HT1080 (cell line): ENCODE data around the gene MMP13. TPM values are rescaled to one million over a fixed set of nuclear protein-coding genes. Genes with fewer than 3 reads are reported as not detected.
"Not testable (repeated sequence)": the region's sequence is repeated elsewhere in the genome, so short reads cannot be mapped to it uniquely, and the experiment has no call there.

Experiments used
- DNase-seq: peaks from one replicate; pipeline ENCODE4 v3.0.0-alpha.2; 2015; ENCODE audit warnings: low read depth
- polyA plus RNA-seq, 2 experiments: library from polyadenylated mRNA; depleted of rRNA; stranded (reverse); fragments of >200 nt; gene quantifications; 2 replicates each; pipeline ENCODE4 v1.2.3, GENCODE V29; 2015
- total RNA-seq: library from RNA; depleted of rRNA; stranded (reverse); fragments of >200 nt; shearing (Covaris generic); gene quantifications from 2 replicates; pipeline ENCODE4 v1.2.3, GENCODE V29; 2014; rRNA removed

The MMP13 gene
- 0.47 and 0.63 TPM in 2 replicates for total RNA-seq
- 0.06 TPM in 1 of 2 replicates, not detected in the other for polyA plus RNA-seq (2015; cell fraction: cytosol; rRNA removed)
- polyA plus RNA-seq (2015; cell fraction: nucleus; rRNA removed): 0.19 TPM in 1 of 2 replicates, not detected in the other

GRCh38 chr11:102955624-102956023 is at the start of gene MMP13:
Gene MMP13, minus strand, starts transcription at chr11:102955732. Its CDS starts 27 bp downstream, at chr11:102955705.
- peak; percentile 67 for DNase-seq

- DNase-seq: not testable (repeated sequence)
Measured at GRCh38 chr11:103004234-103004633, 48.7 kb upstream of the MMP13 start.

DNA sequence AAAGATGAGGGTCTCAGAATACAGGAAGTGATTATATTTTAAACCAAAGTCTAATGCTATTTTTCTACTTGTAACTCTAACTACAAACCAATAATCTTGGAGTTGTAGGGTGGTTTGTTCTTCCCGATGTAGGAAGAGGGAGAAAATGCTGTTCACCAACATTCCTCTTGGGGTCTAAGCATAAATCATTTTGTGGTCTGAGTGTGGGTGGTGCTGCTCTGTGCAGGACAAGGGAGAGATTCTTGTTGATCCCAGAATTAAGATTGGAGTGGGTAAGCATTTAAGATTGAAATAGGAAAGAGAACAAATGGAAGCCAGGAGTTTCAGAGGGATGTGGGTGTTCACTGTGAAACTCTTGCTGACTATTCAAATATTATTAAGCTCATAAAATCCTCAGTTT is 38.6 kb upstream of the MMP13 start:
- DNase-seq: peak; percentile 32

GRCh38 chr11:102991776-102992175 is 36.2 kb upstream of the MMP13 start:
- DNase-seq: no peak

DNA sequence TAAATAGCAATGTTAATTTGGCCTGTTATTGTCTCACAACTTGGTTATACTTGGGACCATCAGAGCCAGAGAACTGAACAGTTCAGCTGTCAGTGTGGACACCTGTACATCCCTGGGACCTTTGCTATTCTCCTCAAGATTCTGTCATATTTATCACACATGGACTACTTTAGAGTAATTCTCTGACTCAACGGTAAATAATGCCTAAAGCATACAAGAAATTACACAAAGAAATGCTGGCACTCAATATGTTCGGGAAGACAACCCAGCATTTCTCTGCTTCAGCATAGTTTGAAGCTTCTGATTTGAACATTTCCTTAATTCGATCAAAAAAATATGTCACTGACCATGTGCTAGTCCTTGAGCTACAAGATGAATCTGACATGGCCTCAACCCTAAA is 34.6 kb upstream of the MMP13 start:
- no peak for DNase-seq

GRCh38 chr11:102989379-102990047 is 34.0 kb upstream of the MMP13 start:
- peak; percentile 50 for DNase-seq

DNA sequence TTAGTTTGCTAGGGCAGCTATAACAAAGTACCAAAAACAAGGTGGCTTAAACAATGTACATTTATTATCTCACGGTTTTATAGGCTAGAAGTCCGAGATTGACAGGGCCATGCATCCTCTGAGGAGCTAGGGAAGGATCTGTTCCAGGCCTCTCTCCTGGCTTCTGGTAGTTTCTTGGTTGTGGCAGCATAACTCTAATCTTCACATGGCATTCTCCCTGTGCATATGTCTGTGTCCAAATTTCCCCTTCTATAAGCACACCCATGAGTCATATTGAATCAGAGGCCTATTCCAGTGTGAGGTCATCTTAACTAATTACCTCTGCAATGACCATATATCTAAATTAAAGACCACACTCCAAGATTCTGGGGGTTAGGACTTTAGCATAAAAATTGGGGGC is 31.3 kb upstream of the MMP13 start:
- DNase-seq: peak; percentile 75

DNA sequence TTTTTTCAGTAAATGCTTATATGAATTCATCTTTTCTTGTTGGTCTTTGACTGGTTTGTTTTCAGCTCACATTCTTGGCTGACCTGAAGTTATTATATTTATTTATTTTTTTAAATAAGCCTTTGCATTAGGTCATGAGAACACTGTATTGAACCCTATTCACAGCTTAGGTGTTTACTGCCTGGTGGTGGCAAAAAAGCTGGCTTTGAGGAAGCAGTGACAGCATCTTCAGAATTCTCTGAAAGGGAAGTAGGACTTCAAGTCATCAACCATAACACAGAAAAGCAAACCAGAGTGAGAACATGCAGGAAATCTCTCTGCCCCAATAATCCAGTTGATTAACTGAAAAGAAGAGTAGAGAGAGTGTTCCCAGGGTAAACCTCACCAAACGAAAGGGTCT is 30.3 kb upstream of the MMP13 start:
- DNase-seq: no peak

- no peak for DNase-seq
Measured at GRCh38 chr11:102983486-102983885, 28.0 kb upstream of the MMP13 start.

DNA sequence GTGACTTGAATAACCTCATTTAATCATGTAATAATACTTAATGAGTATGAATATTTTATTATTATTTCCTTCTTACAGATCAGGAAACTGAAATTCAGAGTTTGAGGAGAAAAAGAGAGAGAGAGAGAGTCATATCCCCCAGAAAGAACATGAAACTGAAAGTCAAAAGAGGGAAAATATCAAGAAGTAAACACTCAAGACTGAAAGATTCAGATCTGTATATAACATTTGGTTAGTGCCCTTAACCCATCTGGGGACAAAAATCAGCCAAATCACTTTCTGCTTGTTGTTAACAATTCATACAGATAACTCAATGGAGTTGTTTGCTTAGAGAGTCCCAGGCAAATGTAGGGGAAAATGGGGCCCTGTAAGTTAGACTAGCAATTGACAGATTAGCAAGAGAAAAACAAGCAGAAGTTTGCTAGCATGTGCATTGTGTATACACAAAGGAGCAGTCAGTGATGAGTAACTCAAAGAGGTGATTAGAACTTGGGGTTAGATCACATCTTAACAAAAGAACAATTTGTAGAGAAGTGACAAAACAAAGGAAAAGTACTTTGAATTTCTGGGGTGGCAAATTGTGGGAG is 25.9 kb upstream of the MMP13 start:
- no peak for DNase-seq

DNA sequence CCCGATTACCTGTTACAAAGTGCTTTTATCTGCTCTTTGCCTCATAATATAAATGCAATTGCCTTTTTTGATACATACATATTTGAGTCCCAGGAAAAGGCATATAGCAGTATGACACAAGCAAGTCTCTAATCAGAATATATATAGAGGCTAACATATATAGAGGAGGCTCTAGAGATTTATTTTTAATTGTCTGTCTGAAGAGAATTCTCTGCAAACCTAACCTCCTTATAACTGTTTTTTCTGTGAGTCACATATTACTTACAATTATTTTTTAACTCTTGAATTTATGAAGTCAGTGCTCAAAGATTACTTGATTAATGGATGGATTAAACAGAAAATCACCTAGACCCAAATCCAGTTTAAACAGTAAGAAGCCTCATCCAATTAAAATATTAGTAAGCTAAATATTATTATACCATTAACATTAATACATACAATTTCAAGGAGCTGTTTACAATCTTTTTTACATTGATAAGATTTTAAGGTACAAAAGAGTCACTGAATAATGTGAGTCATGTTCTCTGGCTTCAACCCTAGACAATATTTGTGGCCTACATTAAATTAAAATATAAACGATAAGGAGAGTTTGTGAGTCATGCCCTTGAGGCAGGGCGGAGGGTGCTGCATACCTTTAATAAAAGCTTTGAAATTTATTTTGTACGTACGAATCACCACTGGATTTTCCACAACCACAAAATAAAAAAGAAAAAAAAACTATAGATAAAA is 19.2 kb upstream of the MMP13 start:
- peak; percentile 62 for DNase-seq

GRCh38 chr11:102973698-102974097 is 18.2 kb upstream of the MMP13 start:
- not testable (repeated sequence) for DNase-seq

DNA sequence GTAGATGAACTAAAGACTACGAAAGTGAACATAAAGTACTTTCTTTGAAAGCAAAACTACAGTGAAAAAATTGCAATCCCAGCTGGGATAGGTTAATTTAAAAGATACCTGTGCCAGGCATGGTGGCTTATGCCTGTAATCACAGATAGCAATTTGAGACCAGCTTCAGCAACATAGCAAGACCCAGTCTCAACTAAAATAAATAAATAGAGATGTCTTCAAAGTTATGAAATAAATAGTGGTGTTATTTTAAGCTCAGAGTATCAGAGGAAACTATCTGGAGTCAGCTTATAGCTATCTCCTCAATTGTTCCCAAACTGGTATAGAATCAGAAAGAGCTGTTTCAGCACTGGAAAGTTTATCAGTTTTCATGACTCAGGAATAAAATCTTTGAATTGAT is 17.3 kb upstream of the MMP13 start:
- DNase-seq: no peak

DNA sequence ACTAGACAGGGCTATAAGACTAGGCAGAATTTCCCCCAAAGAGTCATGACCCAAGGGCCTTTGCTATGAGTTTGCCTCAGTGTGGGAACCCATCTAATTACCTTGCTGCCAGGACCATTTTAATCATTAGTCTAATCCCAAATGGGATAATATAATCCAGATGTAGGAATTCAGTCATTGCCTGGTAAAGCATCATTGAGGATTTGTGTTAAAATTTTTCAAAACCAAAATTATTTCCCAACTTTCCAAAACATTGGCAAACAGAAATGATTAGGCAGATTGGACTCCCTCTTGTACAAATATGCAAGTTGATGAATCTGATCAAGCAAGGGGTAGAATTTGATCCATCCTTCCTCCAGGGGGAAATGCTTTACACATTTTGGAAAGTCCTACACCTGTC is 16.2 kb upstream of the MMP13 start:
- no peak for DNase-seq

DNA sequence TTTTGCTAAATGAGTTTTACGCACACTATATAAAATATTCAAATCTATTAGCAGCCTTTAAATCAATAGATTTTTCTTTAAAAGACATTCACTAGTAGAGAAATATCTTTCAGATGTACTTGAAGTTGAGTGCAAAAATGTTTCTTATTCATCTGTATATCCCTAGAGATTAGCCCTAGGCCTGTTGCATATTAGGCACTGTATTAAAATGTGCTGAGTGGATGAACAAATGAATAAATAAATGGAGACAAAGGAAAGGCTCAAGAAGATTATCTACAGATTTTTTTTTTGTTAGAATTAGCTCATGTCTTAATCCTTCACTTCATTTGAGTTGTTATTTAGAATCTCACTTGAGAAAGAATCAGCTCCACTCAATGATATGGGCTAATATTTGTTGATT is 12.0 kb upstream of the MMP13 start:
- no peak for DNase-seq

- no peak for DNase-seq
Measured at GRCh38 chr11:102966011-102966410, 10.5 kb upstream of the MMP13 start.

DNA sequence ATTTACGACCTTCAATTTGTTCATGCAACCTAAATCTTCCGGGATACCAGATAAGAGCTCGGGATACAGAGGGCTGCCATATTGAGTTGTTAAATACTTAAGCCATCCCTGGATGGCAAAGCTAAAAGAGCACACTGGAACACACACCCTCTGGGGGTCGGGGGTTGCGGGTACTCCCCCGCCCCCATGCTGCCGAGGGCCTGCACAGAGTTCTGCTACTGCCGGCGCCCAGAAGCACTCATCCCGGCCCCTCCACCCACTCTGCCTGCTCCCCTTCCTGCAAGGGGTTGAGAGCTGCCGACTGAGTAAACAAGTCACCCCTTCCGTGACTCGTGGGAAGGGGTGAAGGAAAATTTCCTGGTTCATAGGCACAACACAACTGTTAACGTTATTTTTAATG is 9.3 kb upstream of the MMP13 start:
- DNase-seq: no peak

GRCh38 chr11:102957953-102958352 is 2.4 kb upstream of the MMP13 start:
- DNase-seq: peak; percentile 8

DNA sequence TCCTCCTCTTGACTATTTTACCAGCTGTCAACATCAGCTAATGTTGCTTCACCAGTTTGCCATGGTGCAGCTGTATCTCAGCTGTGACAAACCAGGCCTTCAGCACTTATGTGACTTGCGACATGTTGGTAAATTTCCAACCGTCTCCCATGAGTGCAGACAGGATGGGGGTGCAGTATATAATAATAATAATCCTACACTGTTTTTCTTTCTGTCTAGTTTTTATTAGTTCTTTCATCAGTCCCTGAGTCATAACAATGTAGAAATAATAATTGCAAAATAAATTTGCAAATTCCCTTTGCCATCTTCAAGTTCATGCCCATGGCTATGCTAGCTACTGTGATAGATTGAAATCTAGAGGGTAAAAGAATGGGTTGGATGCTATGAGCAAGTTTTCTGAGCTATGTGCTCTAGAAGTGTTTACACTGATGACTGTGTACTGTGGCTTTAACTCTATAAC is 4.9 kb downstream of the MMP13 start:
- no peak for DNase-seq

GRCh38 chr11:102946237-102946636 is 9.3 kb downstream of the MMP13 start:
- DNase-seq: no peak

DNA sequence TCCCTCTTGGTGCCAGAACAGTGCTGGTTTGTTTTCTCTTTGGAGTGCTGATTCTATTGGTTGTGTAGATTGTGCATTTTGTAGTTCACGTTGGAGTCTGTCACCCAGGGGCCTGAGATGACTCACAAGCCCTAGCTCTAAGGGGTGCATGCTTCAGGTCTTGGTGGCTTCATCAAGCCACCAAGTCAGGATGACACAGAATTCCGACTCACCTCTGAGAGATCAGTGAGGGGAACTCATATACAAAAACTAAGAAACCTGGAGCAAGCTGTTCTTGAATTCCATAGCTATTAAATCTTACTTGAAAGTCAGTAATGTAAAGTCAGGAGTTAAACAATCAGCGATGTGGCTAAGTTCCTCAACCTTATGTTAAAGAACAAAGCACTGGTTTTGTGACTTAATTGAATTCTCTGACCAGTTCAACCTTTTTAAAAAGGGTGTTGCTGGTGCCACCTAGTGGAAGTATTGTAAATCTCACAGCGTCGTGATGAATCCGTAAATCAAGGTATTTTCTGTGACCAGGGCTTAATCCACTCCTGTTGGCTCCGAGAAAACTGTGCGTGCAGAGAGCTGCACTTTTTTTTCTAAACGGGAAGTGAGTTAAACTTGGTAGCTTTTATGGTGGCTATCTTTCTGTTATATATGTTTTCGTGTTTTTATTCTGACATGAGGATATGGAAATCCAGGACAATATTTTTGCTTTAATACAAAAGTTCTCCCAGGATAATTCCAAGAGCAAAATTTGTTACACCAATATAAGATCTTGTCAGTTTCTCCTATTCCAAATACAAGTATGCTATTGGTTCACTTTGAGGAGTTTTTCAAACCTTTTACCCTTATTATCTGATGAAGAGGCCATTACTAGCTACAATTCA is 14.6 kb downstream of the MMP13 start:
- peak; percentile 78 for DNase-seq
